GM18505 (cell line): ENCODE data around the gene EMC6.
A peak's percentile ranks its signal among the peaks of the same experiment; 100 is the strongest.

Experiments used
- ATAC-seq: cut with Tn5 transposase; IDR thresholded peaks from one replicate; pipeline ENCODE4 v1.9.1; 2021; ENCODE audit not compliant: unreplicated experiment
- POLR2A ChIP-seq: IDR thresholded peaks from 4 replicates; pipeline ENCODE4 v1.6.1; 2011; ENCODE audit warnings: borderline replicate concordance; ENCODE audit not compliant: insufficient read depth, insufficient read length; ENCODE audit errors: extremely low read depth

The EMC6 gene

DNA sequence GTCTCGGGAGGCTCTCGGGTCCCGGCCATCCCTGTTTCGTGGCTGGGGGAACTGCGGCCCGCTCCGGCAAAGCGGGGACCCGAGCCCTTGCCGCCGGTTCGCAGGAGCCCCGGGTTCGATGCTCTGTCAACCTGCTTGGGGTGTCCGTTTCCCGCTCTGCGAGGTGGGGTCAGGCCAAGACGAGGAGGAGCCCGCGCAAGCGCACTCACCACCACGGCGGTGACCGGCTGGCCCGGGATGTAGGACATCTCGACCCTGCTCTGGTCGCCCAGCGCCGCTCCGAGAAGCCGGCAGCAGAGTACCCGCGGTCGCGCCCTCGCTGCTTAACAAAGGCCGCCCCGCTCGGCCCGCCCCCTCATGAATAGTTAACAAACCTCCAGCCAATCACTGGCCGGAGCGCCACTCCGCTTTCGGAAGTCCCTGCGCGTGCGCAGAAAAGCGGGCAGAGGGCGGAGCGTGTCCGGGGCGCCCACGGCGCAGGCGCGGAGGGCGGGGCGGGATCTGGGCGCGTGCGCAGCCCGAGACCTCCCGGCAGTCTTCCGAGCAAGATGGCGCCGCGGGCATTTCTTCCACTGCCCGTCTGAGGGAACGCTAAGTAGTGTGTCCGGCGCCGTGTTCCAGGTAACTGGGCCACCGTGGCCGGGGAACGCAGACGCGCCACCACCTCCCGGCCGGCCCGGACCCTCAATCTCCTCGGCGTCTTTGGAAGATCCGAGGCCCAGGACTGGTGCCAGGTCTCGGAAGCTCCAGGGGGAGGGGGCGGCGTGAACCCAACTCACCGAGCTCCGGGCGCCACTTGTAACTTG, at the start of gene EMC6, which contains the start of gene TAX1BP3:
TSS of gene EMC6 (plus strand) at position 534 of the 806 bp plus-strand sequence. CDS start 335 bp downstream, outside the sequence.
TSS of gene TAX1BP3 (minus strand) at position 300 of the 806 bp plus-strand sequence. CDS start at position 248, 52 bp downstream.
- ATAC-seq = peak; percentile 84
- peak; percentile 90 for TF ChIP-seq POLR2A

DNA sequence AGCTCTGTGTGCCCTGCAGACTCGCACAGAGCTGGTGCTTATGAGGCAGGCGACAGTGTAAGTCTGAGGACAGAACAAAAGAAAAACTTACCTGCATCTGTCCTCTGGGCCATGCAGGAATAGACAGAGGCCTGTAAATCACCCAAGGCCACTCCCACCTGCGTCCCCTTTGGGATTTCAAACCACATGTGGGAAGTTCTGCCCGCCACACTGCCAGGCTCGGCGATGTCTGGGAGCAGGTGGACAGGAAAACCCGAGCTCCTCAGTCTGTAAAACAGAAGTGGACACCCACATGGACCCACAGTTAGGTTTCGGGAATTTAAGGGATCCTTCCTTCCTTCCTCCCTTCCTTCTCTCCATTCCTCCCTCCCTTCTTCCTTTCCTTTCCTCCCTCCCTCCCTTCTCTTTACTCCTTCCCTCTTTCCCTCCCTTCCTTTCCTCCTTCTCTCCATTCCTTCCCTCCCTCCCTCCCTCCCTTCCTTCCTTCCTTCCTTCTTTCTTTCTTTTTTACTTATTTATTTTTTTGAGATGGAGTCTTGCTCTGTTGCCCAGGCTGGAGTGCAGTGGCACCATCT, 47.4 kb upstream of the EMC6 start:
- no peak for TF ChIP-seq POLR2A
- ATAC-seq = no peak

- no peak for ATAC-seq
- no peak for TF ChIP-seq POLR2A
Observed at GRCh38 chr17:3622977-3623594, 45.5 kb upstream of the EMC6 start.

GRCh38 chr17:3626831-3627768, 41.5 kb upstream of the EMC6 start:
- ATAC-seq = no peak
- no peak for TF ChIP-seq POLR2A

GRCh38 chr17:3627769-3628167, 40.8 kb upstream of the EMC6 start:
- ATAC-seq = no peak
- no peak for TF ChIP-seq POLR2A

- TF ChIP-seq POLR2A = no peak
- no peak for ATAC-seq
Observed at GRCh38 chr17:3630781-3631180, 37.8 kb upstream of the EMC6 start.

GRCh38 chr17:3632287-3632686, 36.3 kb upstream of the EMC6 start:
- no peak for ATAC-seq
- no peak for TF ChIP-seq POLR2A

DNA sequence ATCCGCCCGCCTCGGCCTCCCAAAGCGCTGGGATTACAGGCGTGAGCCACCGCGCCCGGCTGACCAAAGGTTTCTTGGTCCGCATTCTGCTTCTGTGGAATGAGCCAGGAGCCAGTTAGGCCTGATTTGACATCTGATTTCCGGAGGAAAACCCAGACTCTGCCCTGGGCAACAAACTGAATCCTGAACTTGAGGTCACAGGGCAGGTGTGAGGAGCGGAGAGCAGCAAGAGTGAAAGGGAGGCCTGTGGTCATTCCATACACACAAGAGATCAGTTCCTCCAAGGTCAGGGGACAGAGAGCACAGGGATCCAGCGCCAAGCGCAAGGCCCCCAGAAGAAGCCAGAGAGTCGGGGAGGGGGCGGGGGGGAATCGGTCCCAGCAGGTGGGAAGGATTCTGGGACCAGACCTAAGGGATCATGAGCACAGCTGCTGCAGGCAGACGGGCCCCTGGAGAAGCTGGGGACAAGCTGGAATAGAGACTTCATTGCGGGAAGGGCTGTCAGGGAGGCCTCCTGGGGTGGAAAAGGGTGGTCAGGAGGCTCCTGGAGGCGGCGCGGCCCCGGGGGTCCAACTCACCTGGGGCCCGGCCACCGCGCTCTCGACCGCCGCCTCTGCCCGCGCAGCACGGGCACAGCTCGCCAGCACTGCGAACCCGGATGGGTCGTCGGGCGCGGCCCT, 33.0 kb upstream of the EMC6 start:
- peak; percentile 26 for ATAC-seq
- TF ChIP-seq POLR2A = no peak

GRCh38 chr17:3636154-3636907, 32.3 kb upstream of the EMC6 start, which contains the start of the genes CTNS and SHPK:
CTNS (plus strand) TSS chr17:3636760; CDS start chr17:3640207, 3,447 bp downstream.
SHPK (minus strand) TSS chr17:3636250; CDS start chr17:3636219, 31 bp downstream.
- peak; percentile 81 for TF ChIP-seq POLR2A
- peak; percentile 91 for ATAC-seq

- no peak for ATAC-seq
- TF ChIP-seq POLR2A = no peak
Observed at GRCh38 chr17:3636908-3637373, 31.7 kb upstream of the EMC6 start.

DNA sequence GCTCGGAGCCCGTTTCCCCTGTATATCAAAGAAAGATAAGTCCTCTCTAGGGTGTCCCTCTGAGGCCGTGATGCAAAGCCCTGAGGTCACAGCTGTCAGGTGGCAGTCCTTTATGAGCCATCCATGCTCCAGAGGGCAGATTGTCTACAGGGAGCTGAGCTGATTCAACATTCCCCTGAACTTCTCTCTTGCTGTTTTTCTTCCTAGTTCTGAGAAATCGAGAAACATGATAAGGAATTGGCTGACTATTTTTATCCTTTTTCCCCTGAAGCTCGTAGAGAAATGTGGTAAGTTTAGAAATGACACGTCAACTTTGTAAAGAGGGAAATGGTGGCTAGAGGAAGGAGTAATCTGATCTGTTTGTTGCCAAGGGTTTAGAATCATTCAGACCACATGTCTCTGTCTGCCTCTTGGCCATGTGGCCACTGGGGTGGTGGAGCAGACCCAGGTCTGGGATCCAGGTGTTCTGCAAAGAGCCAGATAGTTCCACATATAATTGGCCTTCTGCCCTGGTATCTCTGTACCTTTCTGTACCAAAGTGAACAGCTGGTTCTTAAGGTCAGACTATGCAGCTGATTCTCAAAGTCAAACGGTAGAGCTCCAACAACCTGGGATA, 28.5 kb upstream of the EMC6 start:
- ATAC-seq = no peak
- TF ChIP-seq POLR2A = no peak
